NCI-H748 (cell line): ENCODE results near the gene MAP6.
A peak's percentile ranks its signal among the peaks of the same experiment; 100 is the strongest.
"Not testable (repeated sequence)": the region's sequence is repeated elsewhere in the genome, so short reads cannot be mapped to it uniquely, and the experiment has no call there.

Experiments
- DNase-seq: peaks from one replicate; lab custom pipeline; 2025; ENCODE audit not compliant: unreplicated experiment; lab: John Stamatoyannopoulos, UW

Gene MAP6

DNA sequence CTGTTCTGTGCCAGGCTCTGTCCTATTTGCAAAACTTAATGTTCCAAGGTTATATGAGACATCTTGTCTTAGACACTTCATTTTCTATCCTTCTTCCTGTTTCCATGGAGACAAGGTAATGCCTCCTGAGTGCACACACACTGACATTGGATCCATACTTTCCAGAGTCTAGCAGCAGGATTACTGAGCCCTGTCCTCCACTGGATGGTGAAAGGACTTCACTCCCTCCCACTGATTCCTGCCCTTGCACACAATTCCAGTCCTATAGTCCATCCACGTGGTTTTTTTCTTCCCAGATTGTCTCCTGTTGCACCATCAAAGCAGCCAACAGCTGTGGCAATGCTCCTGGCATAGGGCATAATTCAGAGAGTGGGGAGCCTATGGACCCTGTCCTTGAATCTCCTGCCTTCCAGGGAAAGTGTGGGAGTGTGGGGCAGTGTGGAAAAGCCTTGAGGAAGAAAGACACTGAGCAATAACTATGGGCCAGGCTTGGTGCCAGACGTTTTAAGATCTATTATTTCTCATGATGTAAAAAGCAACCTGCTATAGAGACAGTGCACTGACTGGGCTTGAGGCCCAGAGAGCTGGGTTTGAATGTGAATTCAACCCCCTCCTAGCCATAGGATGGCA, 75.4 kb downstream of the MAP6 start:
- peak; percentile 87 for DNase-seq

DNA sequence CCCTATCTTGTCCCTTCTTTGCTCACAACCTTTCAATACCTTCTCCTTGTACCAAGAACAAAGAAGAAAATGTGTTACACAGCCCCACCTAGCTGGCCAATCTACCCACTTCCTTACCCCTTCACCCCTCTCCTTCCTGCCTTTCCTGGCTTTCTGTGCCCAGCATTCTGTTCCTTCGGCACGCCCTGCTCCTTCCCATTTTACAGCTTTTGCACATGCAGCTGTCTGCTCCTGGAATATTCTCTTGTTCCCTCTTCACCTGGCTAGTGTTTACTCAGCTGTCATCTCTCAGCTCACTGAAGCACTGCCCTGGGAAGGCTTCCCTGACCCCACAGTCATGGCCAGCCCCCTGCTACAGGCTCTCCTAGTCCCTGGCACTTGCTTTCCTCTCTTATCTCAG, 76.1 kb downstream of the MAP6 start:
- peak; percentile 97 for DNase-seq

DNA sequence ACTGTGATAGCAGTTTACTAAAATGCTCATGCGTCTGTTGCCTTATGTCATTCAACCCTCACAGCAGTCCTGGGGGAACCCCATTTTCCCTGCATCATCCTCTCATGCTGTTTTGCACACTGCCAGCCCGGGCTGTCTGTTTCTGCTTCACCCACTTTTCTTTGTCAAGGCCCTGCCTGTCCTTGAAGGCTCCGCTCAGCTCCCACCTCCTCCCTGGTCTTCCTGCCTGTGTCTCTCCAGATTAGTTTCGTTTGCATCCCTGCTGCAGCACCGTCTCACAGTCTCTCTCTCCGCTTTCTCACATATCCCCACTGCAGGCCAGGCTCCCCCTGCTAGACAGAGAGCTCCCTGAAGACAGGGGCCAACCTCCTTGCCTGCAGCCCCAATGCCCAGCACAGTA, 76.9 kb downstream of the MAP6 start:
- DNase-seq = peak; percentile 11

DNA sequence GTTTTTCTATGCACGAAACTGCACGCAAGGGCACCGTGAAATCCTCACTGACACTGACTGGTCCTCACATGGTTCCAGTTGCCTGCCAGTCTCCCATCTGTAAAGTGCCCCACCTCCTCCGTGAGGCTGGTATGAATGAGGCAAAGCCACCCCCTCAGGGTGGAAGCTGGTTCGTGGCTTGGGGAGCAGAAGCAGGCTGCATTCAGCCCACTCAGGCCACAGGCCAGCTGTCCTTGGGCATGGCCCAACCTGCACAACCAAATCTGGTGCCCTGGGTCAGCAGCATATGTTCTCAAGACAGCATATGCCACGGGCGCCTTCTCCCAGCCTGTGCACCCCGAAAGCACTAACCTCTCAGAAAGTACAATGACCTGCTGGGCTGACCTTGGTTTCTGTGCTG, 77.5 kb downstream of the MAP6 start:
- no peak for DNase-seq

DNA sequence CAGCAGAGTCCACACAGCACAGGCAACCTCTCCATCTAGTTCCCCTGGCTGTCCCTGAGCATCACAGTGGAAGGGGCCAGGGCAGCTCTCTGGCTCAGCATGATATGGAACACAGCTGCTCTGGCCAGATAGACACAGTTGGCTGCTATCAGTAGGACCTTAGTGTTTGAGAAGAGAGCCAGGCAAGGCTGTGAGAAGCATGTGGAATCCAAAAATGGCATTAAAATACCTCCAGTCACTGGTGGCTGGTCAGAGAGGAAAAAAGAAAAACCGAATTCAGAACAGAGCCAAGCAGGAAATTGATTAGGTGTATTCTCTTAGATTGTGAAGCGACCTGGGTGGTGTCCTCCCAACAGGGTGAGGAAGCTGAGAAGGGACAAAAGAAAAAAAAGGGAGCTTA, 78.9 kb downstream of the MAP6 start:
- no peak for DNase-seq

DNA sequence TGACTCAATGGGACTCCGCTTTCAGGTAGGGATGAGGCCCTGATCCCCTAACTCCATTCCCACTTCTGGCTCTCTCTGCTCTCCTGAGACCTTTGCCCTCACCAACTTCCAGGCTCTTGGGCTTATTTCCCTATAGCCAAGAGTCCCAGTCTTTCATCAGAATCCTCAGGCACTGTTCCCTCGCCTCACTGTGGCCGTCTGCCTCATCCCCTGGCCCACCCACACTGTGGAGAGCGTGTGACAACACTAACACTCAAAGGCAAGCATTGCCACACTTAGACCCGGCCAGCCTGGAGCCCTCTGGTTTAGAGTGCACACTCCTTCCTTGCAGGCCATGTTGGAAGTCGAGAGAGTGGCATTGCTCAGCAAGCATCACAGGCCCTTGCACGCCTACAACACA, 79.8 kb downstream of the MAP6 start:
- no peak for DNase-seq

DNA sequence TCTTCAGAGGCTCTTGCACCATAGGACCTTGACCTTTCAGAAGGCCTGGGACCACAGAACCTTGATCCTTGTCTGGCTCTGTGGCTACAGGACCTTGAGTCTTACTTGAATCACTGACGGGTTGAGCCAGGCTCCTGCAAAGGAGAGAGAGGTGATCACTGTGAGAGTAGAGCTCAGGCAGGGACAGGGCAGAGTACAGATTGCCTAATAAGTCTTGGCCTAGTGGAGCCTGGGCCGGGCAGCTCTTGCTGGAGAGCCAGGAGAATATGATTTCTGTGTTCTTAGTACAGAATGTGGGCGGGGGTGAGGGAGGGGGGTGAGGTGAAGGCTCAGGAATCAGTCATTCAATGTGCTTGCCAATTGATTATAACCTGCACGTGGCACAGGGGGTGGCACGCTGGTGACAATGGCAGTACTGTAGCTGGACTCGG, 80.8 kb downstream of the MAP6 start:
- DNase-seq = no peak

DNA sequence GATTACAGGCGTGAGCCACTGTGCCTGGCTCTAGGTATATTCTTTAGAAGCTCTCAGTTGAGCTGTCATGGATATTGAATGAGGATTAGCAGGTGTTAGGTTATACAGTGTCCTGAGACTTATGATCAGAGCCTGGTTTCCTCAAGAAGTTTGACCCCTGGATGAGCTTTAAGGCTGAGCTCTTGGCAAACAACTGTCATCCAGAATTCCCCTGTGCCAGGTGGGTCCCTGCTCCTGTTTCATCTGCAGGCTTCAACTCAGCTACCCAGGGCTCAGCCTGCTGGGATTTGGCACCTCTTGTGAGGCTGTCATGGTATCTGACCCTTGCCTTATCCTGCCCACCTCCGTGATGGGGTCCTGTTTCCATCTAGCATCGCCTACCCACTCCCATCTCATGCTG, 82.4 kb downstream of the MAP6 start:
- no peak for DNase-seq

DNA sequence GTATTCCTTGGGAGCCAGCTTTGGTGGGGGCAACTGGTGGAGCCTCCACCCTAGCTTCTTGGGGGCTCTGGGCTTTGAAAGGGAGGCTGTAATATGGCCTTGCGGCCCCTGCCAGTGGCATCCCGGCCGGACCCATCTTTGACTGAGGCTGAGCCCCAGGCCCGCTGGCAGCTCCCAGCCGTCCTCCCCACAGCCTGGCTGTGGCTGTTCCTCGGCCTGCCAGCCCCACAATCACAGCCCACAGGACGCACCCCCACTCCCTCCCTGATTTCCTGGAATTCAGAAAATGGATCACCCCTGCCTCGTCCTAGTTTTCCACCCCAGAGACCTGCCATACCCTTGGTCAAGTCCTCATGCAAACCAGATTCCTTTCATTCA, 83.6 kb downstream of the MAP6 start:
- DNase-seq = no peak

DNA sequence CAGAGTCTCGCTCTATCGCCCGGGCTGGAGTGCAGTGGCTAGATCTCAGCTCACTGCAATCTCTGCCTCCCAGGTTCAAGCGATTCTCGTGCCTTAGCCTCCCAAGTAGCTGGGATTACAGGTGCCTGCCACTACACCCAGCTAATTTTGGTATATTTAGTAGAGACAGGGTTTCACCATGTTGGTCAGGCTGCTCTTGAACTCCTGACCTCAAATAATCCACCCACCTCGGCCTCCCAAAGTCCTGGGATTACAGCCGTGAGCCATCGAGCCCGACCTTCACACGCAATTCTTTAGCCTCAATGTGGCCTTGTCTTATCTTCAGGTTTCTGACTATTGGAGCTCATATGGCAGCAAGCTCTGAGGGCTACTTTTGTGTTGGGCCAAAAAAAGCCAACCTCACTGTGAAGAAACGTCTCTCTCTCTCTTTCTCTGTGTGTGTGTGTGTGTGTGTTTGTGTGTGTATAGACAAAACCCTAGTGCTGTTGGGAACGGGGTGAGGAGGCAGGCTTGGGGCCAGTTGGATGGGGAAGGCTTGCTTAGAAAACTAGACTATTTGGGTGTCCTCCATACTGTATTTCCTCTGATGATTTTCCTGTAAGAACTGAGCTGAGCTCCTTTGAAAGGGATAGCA, 84.1 kb downstream of the MAP6 start:
- DNase-seq = not testable (repeated sequence)

DNA sequence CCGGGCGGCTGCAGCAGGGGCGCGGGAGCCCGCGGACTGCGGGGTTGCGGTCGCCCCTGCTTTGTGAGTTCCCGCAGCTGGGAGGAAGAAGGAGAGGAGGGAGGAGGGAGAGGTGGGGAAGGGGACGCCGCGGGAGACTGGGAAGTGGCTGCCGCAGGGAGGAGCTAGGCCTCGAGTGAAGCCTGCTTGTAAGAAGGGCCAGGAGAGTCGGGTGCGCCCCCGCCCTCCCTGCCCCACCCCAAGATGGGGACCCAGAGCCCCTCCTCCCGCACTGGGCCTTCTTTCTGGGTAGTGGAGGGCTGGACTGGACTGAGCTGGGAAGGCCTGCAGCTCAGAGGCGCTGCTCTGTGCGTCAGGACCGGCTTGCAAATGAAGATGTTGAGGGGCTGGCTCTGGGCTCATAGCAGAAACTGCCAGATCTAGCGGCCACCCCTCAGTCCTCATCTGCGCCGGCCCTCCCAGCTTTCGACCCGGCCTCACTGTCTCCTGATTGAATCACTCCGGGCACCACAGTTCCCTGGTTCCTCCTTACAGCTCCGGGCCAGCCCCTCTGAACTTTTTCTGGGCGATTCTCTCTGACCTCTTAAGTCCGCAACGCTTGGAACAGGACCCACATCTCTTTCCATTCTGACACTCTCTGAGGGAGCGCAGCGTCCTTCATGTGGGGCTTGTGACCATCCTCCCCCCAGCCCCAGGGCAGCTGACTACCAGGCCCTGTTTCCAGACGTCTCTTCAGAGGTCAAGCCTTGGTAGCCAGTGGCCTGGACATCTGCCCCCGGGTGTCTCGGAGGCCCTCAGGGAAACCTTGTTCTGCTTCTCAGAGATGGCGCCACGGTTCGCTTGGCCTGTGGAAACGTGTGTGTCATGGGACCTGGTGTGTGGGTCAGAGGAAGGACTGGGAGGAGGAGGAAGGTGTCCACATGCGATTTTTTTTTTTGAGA, 84.8 kb downstream of the MAP6 start:
- peak; percentile 77 for DNase-seq

DNA sequence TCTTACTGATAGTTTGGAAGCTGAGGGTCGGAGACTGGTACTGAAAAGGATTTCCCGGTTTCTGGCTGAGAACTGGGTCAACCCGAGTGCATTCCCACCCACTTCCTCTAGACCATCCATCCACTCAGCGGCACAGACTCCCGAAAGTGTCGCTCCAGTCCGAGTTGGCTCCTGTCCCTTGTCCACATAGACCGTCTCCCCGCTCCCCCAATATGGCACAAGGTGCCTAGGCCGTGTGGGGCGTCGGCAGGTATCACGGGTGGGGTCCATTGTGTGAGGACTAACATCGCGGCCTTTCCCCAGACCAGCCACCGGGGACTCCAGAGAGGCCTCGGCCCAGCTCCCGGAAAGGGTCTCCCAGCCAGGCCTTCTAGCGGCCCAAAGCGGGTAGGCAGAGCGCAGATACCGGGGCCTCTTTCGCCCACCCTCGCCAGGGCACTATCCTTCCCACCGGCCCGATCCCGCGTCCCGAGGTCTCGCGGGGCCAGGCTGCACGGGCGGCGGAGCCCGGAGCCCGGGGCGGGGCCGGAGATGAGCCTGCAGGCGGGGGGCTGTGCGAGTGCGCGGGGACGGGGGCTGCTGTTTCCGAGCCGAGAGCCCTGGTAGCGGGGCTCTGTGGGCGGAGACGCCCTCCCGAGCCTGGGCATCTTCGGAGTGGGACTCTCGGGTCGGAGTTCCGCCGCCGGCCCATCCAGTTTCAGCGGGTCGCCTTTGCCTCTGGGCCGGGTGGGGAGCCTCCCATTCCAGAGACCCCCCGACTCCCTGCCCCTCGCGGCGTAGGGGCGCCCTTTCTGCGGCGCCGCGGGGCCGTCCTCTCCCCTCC, 85.7 kb downstream of the MAP6 start:
- peak; percentile 85 for DNase-seq

DNA sequence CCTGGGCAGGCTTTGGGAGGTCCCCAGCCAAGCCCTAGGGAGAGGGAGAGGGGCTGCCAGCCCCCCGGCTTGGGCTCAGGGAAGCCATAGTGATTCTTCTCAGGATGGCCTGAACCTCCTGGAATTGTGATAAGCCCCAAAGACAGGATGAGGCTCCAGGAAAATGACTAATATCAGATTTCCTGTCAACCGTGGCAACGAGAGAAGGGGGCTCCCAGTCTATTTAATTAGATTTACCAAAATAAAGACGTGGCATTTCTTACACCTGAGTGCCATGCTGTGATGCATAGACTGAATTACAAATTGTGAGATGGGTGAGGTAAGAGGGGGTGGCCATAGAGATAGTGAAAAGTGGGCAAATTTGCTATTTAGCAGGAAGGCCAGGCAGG, 86.3 kb downstream of the MAP6 start:
- DNase-seq = no peak

DNA sequence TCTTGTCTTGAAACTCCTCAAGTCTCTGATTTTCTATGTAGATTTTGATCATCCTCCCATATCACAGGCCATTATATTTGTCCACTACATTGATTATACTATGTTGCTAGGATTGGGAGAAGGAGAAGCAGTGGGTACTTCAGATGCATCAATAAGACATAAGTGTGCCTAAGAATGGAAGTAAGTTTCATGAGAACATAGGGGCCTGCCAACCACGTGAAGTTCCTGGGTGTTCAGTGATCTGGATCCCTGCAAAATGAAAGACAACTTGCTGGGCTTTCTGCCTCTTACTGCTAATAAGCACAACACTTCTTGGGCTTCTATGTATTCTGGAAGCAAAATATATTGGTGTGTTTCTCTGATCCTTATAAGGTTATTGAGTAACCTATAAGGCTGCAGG, 89.0 kb downstream of the MAP6 start:
- DNase-seq = no peak

DNA sequence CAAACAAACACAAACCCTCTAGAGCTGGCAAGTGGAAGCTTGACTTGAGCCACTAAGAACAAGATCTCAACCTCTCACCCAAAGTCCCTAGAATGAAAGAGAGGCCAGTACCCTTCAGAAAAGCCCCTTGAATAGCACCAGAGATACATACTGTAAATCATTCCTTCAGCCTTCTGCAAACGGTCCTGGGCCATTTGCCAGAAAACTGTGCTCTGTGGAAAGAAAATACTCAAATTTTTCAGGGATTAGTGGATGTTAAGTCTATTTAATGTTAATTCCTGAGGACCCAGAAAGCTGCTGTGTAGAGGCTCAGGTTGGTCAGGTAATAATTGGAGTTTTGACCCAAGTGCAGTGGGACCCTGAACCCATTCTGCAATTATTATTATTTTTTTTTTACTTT, 89.9 kb downstream of the MAP6 start:
- no peak for DNase-seq

DNA sequence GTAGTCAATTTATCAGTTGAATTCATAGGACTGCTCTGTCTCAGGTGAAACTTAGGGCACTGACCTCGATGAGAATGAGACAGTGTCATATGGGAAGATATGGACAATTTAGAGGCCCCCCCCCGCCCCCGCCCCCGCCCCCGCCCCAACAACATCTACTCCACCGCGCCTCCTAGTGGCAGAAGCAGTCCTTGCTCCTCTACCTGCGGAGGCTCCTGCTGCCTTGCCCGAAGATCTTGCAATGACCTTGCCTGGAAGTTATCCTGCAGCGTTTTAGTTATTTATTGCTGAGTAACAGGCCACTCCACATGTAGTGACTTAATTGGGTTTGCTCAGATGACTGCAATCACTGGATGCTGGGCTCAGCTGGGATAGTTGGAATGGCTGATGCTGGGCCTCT, 91.6 kb downstream of the MAP6 start:
- DNase-seq = peak; percentile 23

DNA sequence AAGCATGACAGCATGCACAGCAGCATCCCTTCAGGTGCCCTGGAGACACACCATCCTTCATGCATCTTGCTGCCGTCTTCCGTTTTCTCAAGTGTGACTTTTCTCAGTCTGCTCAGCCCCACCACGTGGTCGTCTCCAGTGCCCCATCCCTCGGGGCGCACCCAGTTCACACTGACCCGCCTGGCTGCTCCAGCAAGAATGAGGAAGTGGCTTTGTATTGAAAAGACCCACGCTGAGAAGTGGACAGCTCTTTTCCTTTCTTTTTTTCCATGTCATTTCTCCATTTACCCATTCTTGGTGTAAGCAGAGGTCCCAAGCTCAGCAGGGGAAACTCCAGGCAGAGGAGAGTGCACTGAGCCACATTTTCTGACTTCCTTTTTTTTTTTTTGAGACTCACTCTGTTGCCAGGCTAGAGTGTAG, 92.3 kb downstream of the MAP6 start:
- no peak for DNase-seq

DNA sequence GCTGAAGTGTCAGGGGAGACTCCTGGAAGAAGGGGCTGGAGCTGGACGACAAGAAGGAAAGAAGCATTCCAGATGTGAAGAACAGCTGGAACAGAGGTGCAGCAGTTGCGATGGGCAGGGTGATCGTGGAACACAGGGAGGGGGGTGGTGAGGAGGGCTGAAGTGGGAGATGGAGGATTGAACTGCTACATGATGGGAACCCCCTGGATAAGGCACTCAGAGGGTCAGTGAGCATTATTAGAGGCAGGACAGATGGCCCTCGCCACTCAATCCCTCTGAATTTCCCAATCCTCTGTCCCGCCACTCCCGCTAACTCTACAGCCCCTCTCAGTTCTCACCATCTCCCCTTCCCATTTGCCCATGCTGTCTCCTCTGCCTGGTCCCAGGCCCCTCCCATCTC, 92.8 kb downstream of the MAP6 start:
- no peak for DNase-seq

DNA sequence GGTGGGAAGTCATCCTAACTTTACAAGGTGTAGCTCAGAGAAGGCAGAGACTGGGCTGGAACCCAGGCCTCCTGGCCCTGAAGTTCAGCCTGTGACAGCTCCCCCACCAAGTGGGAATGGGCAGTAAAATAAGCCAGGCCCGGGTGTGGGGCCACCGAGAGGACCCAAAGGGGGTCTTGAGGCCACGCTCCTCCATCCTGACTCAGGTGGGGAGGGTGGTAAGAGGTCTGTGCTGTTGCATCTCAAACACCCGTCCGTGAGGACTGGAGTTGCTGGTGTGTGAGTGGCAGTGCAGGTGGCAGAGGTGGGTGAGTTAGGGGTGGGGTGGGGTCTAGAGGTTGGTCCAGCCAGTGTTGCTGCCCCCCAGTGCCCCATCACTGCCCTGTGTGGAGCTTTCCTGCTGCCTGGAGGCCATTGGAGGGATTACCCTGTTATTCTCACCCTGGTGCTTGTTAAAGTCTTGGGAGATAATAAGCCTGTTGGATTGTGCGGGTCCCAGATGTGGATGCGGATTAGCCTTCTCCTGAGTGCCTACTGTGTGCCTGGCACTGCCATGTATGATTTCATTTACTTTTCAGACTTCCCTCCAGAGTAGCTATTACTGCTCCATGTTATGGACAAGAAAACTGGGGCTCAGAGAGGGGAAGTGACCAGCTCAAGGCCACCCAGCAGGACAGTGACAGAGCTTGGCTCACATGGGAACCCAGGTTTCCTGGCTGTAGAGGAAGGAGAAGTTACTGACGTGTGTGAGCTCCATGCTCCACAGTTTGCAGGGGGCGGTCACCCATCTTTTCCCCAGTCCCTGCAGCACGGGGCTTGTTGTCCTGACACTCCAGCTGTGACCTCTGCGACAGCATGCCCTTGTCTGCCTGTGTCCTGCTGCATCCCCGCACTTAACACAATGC, 93.9 kb downstream of the MAP6 start:
- DNase-seq = no peak

DNA sequence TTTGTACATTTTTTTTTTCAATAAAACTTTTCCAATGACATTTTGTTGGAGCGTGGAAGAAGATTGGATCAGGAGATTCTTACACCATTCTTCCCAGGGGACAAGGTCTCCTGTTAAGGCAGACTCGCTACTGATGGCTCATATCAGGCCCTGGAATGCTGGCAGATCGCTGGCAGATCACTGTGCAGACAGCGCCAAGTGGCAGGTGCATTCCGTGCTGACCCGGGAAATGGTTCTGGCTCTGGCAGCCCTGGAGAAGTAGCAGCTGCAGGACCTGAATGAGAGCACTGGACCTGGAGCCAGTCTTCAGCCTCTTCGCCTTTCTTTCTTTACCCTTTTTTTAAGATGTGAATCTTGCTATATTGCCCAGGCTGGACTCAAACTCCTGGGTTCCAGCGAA, 96.1 kb downstream of the MAP6 start:
- no peak for DNase-seq
